Spleen (tissue), 7 donors: Measurements from ENCODE around the gene MCL1.

Experiments used
- CTCF ChIP-seq, 11 experiments: fragments of 200-600 bp in 7 of 11; fragments of 450-650 bp in 4 of 11; sonication (generic) in 4 of 11; IDR thresholded peaks in 8 of 11; conservative IDR thresholded peaks in 3 of 11; 1 replicate in 7 of 11; 2 replicates in 4 of 11; pipeline versions ENCODE4 v1.4.0 to v1.8.0; 2016 to 2021; ENCODE audit warnings: antibody characterized with exemption in 11 of 11, inconsistent platforms in 4 of 11, mild to moderate bottlenecking in 1 of 11
- POLR2A ChIP-seq, 3 donors: fragments of 450-650 bp; IDR thresholded peaks; one replicate each; pipeline ENCODE4 v1.5.1; 2017; ENCODE audit warnings: antibody characterized with exemption in 3 of 3, mild to moderate bottlenecking in 1 of 3
- donor health status: DM: no; HTN: no; CAD: no; lungs with moderate emphysema.
- donor health status: DM: no; HTN: no; CAD: no.
- donor health status: DM: no; HTN: no; CAD: no.

DNA sequence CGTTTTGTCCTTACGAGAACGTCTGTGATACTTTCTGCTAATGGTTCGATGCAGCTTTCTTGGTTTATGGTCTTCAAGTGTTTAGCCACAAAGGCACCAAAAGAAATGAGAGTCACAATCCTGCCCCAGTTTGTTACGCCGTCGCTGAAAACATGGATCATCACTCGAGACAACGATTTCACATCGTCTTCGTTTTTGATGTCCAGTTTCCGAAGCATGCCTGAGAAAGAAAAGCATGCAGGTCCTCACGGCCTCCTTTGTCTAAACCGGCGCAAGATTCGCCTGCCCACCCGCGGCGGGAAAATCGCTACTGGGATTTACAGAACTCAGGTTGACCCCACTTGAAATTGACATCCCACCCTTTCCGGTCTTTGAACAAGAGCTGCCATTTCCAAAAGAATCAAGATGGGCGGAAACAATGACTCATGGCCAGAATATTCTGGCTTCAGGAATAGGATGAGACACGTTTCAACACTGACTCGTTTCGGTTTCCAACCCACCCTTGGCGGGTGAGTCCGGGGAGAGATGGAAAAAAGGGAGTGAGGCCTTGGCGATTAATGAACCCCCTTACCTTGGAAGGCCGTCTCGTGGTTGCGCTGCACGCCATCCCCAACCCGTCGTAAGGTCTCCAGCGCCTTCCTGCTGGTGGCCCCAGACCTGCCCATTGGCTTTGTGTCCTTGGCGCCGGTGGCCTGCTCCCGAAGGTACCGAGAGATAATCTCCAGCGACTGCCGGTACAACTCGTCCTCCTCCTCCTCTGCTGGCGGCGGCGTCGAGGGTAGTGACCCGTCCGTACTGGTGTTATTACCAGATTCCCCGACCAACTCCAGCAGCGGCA, 919 bp downstream of the MCL1 start:
- TF ChIP-seq POLR2A (IDR thresholded peaks at IDR 0.05) (peak in 1 of 3 donors; percentile 55), CTCF (IDR thresholded peaks at IDR 0.05 in 8 of 11, conservative IDR thresholded peaks at IDR 0.05 in 3 of 11) (peak in 1 of 11 experiments; percentile 3)
